RWPE2 (cell line): Measurements from ENCODE around the gene GAS7.

Experiments used
- ATAC-seq: fragments of 200-7000 bp; cut with Tn5 transposase; 3 replicates; pipeline ENCODE4 v1.9.1; 2021; ENCODE audit warnings: low read depth
- DNase-seq: peaks from one replicate; pipeline ENCODE4 v3.0.0-alpha.2; 2020; ENCODE audit warnings: low spot score
- H3K27ac ChIP-seq: fragments of 450-650 bp; 2 replicates; pipeline ENCODE4 v1.5.1; 2017; ENCODE audit warnings: mild to moderate bottlenecking; ENCODE audit not compliant: poor library complexity, severe bottlenecking
- H3K27me3 ChIP-seq: fragments of 250-450 bp; sonication (Bioruptor Pico); 2 replicates; pipeline ENCODE4 v1.5.1; 2021; ENCODE audit warnings: mild to moderate bottlenecking, moderate library complexity; ENCODE audit not compliant: insufficient read depth, poor library complexity, severe bottlenecking
- H3K36me3 ChIP-seq: fragments of 250-450 bp; sonication (Bioruptor Pico); 2 replicates; pipeline ENCODE4 v1.5.1; 2020; ENCODE audit warnings: low read depth, mild to moderate bottlenecking, moderate library complexity
- H3K4me1 ChIP-seq: fragments of 250-450 bp; sonication (Bioruptor Pico); 2 replicates; pipeline ENCODE4 v1.5.1; 2021; ENCODE audit warnings: mild to moderate bottlenecking, moderate library complexity; ENCODE audit not compliant: insufficient read depth, poor library complexity, severe bottlenecking
- H3K4me3 ChIP-seq: fragments of 250-450 bp; sonication (Bioruptor Pico); 2 replicates; pipeline ENCODE4 v1.5.1; 2021; ENCODE audit warnings: mild to moderate bottlenecking, moderate library complexity; ENCODE audit not compliant: severe bottlenecking
- H3K9me3 ChIP-seq: fragments of 250-450 bp; sonication (Bioruptor Pico); 2 replicates; pipeline ENCODE4 v1.5.1; 2021; ENCODE audit warnings: mild to moderate bottlenecking, moderate library complexity; ENCODE audit not compliant: severe bottlenecking
- CTCF ChIP-seq: fragments of 450-650 bp; IDR thresholded peaks from one replicate; pipeline ENCODE4 v1.5.1; 2017; ENCODE audit warnings: mild to moderate bottlenecking, moderate library complexity; ENCODE audit not compliant: poor library complexity, severe bottlenecking

The GAS7 gene

GRCh38 chr17:10025976-10026901 lies 172.2 kb downstream of the GAS7 start:
- no peak for TF ChIP-seq CTCF
- Histone ChIP-seq H3K36me3 (no peaks in the 10 kb centered on the region), H3K27ac (no peak overlapping the region), H3K4me1 (no peaks in the 10 kb centered on the region), H3K27me3 (no peaks in the 10 kb centered on the region), H3K9me3 (no peaks in the 10 kb centered on the region), H3K4me3 (no peak overlapping the region)
- DNase-seq (no peak), ATAC-seq (peak; percentile 56; the same call in 2 of the 3 replicates)

GRCh38 chr17:10025224-10025623 lies 173.2 kb downstream of the GAS7 start:
- DNase-seq (no peak), ATAC-seq (no peak)
- no peak overlapping the region for H3K4me3 ChIP-seq
- no peak overlapping the region for H3K27ac ChIP-seq
- H3K36me3 ChIP-seq = no peaks in the 10 kb centered on the region
- TF ChIP-seq CTCF = no peak
- no peaks in the 10 kb centered on the region for H3K9me3 ChIP-seq
- no peaks in the 10 kb centered on the region for H3K4me1 ChIP-seq
- H3K27me3 ChIP-seq = no peaks in the 10 kb centered on the region

GRCh38 chr17:10022416-10022815 lies 176.0 kb downstream of the GAS7 start:
- Histone ChIP-seq H3K27ac (no peak overlapping the region), H3K4me1 (no peaks in the 10 kb centered on the region), H3K9me3 (no peaks in the 10 kb centered on the region), H3K27me3 (no peaks in the 10 kb centered on the region), H3K36me3 (no peaks in the 10 kb centered on the region), H3K4me3 (no peak overlapping the region)
- ATAC-seq (no peak), DNase-seq (no peak)
- TF ChIP-seq CTCF = no peak

- DNase-seq = no peak
- no peaks in the 10 kb centered on the region for H3K4me1 ChIP-seq
- TF ChIP-seq CTCF = no peak
Measured at GRCh38 chr17:10021272-10021984, 177.0 kb downstream of the GAS7 start.

More at GRCh38 chr17:10021272-10021984, 177.0 kb downstream of the GAS7 start:
- no peak for ATAC-seq
- Histone ChIP-seq H3K27ac (no peak overlapping the region), H3K36me3 (no peaks in the 10 kb centered on the region), H3K27me3 (no peaks in the 10 kb centered on the region), H3K4me3 (no peak overlapping the region), H3K9me3 (no peaks in the 10 kb centered on the region)
